ENCODE data around the gene PLAC1.

Gene PLAC1, protein sequence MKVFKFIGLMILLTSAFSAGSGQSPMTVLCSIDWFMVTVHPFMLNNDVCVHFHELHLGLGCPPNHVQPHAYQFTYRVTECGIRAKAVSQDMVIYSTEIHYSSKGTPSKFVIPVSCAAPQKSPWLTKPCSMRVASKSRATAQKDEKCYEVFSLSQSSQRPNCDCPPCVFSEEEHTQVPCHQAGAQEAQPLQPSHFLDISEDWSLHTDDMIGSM

DNA sequence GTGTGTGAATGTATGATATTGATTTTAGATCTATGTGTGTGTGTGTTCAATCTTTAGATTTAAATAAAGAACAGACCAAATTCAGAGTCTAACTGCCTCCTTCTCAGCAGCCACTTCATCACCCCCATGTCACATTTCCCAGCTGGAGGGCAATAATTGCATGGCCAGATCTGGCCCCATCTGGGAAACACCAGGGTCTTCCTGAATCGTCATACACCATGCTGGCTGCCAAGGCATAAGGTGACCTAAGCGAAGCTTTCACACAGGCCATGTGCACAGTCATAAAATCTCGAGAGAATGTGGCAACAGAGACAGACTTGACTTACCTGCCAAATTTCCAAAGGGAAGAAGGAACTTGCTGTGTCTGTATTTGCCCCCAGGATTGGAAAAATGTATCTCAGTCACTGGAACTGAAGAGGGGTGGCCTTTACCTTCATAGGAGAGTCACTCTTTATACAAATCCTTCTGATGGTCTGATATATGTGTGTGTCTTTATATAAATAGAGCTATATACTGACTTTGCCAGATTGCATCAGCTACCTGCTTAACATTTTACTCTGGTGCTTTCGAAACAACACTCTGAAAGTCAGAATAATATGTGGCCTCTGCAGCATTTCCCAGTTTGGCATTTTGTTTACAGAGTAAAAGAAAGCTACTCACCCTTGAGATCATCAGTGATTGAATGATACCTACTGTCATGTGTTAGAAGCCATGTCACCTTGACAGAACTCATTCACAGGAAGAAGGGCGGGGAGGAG lies at the start of gene PLAC1:
PLAC1 (minus strand) TSS at position 470 of the 758 bp plus-strand sequence. CDS start 91,789 bp downstream, outside the sequence.
- DNase-seq: no peak

DNA sequence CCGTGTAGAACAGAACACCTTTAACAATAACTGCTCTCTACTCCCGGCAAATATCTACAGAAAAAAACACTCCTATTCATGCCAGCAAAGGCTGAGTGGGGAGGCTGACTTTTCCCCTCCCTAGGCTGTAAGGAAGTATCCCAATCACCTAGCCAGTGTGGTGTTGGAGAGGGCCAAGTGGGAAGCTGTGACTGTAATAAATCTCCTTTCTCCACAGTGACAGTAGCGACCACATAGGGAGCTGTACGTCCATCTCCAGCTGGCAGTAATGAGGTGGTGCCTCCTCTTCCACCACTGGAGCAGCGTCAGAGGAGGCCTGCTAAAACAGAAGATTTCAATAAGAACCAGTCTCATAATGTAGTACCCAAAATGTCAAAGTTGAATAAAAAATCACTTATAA lies 47.9 kb upstream of the PLAC1 start:
- DNase-seq: no peak

DNA sequence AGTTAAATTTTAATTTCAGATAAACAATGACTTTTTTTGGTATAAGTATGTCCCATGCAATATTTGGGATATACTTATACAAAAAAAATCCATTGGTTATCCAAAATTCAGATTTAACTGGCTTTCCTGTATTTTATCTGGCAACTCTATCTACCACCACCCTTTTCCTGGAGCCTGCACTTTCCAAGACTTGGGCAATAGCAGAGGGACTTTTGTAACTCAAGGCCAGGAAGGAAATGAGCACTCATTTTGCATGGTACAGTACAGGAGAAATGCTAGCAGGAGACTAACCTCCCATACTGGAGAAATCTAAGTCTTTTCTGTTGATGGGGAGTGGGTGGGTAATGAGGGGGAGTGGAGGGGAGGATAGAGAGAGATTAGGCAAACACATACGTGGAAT lies 37.7 kb upstream of the PLAC1 start:
- DNase-seq: no peak

DNA sequence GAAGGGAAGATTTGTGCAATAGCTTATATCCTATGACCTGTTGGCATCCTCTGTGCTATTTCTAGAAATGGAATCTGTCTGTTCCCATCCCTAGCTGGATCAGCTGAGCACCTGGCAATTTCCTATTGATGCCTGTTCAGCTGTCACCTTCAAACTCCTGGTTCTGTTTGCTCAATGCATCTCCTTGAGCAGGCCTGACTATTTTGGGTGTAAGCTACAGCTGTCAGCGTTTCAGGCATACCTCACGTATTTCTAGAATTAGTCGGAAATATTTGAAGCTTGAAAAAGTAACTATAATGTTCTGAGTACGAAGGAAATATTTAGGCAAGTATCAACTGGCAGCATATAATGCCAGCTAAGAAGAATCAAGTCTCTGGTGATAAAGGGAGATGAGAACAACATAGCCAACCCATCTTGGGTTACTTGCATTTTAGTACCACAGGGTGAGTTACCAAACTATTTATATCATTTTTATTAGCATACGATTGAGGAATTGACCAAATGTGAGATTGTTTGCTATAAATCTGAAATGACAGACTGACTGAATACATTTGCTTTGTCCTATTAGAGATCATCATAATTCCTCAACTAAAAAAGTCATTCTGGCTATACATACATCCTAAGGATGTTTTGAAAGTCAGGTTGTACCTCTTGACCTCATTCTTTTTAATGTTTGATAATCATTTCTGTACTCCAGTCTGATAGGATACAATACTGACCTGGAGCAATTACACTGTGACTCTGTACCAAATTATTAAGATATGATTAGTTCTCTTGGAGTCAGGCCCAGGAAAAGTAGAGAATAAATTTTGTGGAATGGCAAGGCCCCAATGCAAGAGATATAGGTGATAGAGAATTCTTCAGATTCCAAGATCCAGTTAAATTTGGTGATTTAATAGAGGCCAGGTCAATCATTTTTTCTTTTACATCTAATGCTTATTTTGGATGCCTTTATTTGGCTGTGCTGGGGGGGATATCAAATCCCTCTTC lies 36.4 kb upstream of the PLAC1 start:
- DNase-seq: no peak

DNA sequence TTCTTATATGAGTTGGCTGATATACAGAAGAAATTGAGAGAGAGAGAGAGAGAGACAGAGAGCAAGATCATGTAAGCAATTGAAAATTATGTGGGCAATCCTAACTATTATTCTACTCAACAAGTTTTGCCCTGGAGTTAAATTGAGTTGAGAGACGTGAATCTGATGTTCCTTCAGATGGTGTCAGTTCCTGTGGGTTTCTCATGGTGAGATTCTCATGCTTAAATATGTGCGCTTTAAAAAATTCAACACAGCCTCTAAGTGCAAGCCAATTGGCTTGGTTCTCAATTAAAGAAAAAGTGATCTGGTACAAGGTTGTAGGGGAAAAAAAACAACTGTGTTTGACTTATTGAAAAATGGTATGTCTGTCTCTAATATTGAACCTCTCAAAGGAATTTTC lies 35.4 kb upstream of the PLAC1 start:
- DNase-seq: no peak

DNA sequence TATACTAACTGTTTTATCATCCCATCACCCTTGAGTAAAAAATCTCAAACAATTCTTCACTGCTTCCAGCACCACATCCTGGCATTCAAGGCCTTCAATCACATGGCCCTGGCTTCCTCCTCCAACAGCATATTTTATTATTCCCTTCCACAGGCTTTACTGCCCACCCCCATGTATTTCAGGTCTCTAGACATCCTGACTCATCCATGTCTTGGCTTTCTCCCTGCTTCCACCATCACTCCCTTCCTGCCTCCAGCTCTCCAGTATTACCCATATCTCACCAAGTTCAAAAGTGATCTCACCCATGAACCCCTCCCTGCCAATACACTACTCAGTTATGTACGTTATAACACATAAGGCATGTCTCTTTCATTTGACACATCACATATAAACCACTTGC lies 34.7 kb upstream of the PLAC1 start:
- no peak for DNase-seq

DNA sequence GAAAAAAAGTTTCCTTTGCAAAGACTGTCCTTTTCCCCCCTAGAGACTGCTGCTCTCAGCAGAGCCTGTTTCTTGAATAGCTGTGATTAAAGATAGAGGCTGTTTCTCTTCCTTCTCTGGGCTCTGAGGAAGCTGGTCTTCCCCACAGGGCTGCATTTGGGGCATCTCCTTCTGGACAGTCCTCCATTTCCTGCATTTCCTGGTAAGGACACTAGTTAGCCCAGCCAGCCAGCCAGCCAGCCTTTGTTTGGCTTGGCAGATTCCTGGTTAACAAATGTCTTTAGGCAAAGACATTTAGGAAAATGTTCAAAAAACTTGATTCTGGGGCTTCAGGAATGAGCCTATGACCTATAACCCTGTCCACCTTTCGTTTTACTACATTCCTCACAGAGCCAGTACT lies 34.0 kb upstream of the PLAC1 start:
- no peak for DNase-seq

DNA sequence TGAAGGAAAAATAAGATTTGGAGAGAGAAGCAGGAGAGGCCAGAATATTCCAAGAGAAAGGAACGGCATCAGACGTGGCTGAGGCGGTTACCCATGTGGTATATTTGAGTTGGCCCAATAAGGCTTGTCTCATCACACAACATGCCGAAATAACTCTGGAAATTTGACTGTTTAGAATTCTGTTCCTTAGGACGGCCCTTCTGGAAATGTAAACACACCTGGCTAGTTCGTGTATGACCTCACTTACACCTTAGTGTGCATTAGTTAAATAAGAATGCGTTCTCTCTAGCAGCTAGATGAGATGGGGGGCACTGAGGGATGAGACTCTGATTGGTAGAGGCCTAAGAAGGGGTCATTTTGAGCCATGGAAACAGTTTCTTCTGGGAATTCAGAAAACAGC lies 33.2 kb upstream of the PLAC1 start:
- DNase-seq: no peak

DNA sequence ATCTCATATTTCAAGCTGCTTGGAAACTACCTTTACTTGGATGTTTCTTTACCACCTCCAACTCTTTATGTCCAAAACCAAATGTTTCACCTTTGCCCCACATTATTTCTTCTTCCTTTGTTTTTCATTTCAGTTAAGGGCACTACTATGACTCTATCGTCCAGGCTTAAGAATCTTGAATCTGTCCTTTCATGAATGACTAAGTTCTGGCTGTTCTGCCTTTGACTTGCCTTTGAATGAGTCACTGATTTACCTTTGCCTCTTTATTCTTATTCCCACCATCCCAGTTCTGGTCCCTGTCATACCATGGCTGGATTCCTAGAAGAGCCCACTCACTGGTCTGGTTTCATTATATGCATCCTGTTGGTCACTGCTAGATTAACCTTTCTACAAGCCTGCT lies 30.6 kb upstream of the PLAC1 start:
- DNase-seq: no peak

DNA sequence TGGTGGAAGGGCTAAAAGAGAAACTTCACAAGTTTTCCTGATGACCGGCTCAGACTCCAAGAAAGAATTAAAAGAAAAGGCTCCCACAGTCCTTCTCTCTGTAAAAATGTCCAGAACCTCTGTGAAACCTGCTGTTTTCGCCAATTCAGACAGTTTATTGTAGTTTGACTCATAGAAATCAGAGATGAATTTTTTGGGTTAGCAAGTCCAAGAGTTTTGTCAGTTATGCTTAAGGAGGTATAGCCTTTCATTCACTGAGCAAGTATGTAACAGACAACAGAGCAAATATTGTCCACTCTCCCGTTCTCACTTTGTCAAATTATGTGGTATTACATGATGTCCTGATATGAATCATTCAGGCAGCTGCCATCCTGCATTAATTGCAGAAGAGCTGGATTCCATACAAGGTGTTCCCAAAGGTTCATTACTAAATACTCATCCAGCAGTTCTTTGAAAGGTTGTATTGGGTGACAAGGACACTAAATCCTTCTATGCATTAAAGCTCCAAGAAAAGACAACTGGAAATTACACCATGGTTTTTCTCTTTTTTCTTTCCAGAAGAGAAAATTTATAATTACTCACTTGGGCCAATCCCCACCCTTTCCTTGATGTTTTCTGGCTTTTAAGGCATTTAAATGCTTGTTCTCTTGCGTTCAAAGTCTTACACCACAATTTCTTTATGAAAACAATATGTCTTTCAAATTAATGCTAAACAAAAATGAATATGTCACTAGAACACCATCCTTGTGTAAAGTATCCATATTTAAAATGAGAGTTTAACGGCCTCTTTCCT lies 30.0 kb upstream of the PLAC1 start:
- no peak for DNase-seq

DNA sequence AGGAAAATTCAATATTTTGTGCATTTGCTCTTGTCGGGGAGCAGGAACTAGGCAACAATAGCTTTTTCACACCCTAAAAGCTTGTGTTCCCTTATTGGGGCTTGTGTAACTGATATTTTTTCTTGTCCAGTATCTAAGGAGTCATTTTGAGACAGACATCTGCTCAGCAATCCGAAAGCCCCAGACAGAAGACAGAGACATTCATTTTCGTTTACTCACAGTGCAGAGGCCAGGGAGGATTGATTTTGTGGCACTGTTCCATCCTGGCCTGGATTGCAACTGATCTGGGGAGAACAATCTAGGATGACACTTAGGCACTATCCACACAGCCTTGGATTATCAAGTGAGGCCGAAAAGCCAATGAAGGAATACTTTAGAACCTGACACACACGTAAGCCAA lies 27.4 kb upstream of the PLAC1 start:
- DNase-seq: no peak

DNA sequence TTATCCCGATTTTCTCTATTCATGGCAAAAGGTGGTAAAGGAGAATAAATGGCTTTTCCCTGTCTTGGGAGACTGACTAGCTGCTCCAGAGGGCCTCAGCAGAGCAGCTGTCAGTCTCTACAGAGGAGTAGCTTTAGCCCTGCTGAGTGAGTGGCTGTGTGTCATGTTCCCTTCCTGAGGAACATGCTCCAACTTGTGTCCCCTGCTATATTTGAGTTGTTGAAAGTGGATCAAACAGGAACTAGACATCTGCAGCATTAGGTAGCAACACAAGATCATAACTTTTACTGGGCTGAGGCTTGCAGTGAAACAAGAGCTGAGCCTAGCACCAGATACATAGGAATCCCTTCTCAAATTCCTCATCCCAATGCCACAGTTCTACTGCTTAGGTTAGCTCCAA lies 26.7 kb upstream of the PLAC1 start:
- no peak for DNase-seq

DNA sequence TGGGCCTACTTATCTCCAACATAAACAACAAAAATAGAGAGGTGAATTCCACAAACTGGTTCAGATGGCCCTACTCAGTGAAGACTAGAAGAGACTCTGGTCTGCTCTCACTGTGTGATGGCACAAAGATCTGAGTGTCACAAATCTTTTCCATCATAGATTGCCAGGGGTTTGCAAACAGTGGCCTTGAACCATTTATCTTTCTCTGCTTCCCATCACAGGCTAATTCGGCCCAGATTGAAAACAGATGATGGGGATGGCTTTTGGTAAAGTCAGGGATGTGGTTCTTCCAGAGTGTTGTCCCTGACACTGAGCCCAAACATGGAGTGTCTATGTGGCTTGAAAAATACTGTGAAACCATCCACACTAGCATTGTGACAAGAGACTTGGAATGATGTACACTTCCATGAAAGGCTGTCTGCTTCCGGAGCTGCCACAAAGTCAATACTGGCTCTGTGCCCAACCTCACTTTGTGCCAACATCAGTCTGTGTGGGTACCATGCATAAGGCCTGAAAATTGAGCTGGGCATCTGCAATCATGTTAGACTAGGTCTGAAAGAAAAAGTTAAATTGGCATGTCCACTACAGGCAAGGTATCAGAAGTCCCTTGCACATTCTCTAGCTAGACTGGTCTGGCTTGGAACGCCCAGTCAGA lies 25.2 kb upstream of the PLAC1 start:
- DNase-seq: no peak

DNA sequence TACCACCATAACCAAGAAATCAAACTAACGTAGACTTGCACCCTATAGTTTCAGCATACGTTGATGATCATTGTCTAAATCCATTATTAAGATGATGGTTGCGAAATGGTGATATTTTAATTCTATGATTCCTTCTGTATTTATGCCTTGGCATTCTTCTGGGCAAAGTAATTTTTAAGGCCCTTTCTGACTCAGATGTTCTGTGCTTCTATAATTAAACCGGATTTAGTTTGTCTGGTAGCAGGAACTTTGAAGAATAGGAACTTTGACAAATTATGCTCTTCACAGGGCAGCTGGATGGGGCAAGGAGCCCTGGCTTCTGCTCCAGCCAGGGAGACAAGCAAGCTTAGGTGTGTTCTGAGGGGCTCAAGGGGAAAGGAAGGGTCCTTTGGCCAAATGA lies 23.8 kb upstream of the PLAC1 start:
- no peak for DNase-seq

DNA sequence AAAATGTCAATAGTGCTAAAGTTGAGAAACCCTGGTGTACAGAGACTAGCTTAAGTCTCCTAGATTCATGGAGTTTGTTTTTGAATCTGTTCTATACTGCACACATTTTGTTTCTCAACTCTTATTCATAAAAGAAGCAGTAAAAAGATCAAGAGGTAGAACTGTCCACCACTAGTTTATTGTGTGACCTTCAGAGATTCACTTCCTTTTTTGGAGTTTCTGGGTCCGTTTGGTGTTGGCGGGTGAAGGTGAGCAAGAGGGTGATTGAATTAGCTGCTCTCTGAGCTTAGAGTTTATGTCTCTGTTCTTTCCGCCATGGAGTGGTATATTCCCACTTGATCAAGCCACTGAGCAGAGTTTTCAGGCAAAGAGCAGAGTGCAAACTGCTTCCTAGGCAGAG lies 21.4 kb upstream of the PLAC1 start:
- DNase-seq: no peak

DNA sequence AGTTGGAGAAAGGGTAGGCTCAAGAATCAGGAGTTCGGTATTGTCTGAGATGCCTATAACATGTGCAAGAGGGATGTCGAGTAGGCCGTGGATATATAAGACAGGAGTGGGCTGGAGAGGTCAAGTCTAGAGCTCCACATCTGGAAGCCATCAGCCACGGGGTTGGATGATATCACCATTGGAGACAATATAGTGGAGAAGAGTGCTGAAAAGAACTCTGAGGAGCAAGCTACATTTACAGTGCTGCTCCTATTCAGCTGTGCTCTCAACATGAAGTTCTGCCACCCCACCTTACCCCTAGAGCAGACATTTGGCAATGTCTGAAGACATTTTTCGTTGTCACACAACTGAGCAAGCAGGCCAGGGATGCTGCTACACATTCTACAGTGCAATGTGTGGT lies 20.9 kb upstream of the PLAC1 start:
- peak; percentile 73 for DNase-seq

DNA sequence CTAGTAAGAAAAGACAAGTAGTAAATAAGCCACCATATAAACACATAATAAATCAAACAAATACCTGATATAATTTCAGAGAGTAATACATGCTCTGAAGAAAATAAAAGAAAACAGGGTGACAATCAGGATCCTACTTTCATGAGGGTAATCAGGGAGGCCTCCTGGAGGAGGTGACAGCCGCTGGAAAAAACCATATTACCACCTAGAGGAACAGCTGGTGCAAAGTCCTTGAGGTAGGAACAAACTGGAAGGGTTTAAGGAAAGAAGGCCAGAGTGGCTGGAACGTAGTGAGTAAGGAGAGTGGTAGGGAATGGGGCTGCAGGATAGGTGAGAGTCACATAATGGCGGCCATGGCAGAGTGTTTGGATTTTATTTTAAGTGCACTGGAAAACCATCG lies 19.1 kb upstream of the PLAC1 start:
- no peak for DNase-seq

DNA sequence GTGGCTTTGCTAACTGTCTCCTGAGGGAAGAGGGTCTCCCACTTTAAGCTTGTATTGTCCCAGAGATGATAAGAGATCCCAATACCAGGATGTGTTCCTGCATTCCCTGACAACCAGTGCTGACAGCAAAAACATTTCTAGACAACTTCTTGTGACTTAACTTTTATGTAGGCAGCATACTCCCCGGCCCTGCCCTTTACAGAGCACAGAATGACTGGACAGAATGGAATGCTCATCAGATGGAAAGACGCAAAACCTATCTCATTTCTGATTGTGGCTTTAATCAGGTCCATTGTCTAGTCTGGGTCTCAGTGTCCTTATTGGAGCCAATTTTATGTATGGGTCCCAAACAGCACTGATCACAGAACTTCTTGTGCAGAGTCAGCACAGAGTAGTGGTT lies 18.2 kb upstream of the PLAC1 start:
- no peak for DNase-seq

DNA sequence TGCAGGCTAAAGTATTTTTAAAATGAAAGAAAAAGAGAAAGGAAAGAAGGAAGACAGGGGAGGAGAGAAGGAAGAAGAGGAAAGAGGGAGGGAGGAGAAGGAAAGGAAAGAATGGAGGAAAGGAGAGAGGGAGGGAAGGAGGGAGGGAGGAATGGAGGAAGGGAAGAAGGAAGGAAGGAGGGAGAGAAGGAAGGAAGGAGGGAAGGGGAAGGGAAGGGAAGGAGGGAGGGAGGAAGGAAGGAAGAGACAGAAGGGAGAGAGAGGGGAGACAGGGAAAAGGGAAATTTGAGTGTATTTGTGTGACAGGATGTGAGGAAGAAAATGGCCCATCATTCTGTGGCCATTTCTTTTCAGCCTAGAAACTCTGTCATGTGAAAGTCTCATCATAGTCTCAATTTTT lies 14.9 kb upstream of the PLAC1 start:
- no peak for DNase-seq

DNA sequence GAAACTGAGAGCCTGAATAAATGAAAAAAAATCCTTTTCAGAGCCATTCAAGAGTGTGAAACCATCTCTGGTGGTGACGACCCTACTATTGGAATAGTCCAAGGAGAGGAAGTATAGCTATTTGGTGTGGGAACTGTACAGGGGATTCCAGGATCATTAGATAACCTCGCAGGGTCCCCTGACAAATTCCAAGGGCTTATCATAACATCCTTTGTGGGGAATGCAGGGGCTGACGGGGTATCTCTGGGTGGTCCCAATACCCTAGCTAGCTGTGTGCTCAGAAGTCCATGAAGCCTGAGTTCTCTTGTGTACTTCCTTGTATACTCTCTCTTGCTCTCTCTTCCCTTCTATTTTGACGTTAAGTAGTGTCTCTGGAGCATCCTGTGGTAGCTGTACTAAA lies 13.8 kb upstream of the PLAC1 start:
- no peak for DNase-seq

DNA sequence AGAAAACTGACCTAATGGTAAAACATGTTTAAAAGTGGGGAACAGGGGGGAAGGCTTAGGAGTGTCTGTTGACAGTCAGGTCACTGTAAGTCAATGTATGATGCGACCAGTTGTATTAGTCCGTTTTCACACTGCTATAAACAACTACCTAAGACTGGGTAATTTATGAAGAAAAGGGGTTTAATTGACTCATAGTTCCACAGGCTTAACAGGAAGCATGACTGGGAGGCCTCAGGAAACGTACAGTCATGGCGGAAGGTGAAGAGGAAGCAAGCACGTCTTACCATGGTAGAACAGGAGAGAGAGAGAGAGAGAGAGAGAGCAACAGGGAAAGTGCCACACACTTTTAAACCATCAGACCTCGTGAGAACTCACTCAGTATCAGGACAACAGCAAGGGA lies 13.0 kb upstream of the PLAC1 start:
- DNase-seq: no peak
